ENCODE measurements around the gene POLE3. TPM values are rescaled to one million over a fixed set of nuclear protein-coding genes. Genes with fewer than 3 reads are reported as not detected.
"Not testable (repeated sequence)": the region's sequence is repeated elsewhere in the genome, so short reads cannot be mapped to it uniquely, and the experiment has no call there.

Gene POLE3
- total and polyA plus RNA-seq, 2 experiments from 2014 or later = 36.5 to 45.5 TPM

DNA sequence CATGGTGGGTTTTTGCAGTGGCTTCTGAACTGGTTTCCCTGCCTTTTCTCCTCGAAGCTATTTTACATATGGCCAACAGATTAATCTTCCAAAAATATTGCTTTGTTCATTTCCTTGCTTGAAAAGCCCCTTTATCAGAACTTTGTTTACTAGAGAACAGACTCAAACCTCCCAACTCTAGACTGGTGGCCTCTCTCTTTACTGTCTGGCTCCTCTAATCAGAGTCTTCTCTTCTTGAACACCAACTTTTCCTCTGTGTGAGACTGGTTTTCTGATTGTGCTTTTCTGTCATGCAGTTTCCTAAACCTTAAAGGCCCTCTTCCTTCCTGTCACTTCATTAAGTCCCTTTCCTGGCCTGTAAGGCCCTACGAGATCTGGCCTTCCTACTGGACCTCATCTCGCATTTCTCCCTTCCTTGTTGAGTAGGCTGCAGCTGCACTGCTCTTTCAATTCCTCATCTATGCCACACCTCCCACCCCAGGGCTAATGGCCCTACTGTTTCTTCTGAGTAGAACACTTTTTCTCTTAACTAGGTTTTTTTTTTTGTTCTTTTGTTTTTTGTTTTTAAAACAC, 5.8 kb upstream of the POLE3 start:
- Histone ChIP-seq H3K36me3 (no peaks in the 10 kb centered on the region), H3K27me3 (no peaks in the 10 kb centered on the region), H3K4me1 (ENCODE audit: low read depth) (no peaks in the 10 kb centered on the region), H3K27ac (no peak overlapping the region), H3K4me3 (no peak overlapping the region), H3K9me3 (ENCODE audit: low read depth) (no peaks in the 10 kb centered on the region)
- DNase-seq (ENCODE audit: low read depth in 1 of 2, low spot score in 1 of 2) = no peak
- TF ChIP-seq, protein P1, sequence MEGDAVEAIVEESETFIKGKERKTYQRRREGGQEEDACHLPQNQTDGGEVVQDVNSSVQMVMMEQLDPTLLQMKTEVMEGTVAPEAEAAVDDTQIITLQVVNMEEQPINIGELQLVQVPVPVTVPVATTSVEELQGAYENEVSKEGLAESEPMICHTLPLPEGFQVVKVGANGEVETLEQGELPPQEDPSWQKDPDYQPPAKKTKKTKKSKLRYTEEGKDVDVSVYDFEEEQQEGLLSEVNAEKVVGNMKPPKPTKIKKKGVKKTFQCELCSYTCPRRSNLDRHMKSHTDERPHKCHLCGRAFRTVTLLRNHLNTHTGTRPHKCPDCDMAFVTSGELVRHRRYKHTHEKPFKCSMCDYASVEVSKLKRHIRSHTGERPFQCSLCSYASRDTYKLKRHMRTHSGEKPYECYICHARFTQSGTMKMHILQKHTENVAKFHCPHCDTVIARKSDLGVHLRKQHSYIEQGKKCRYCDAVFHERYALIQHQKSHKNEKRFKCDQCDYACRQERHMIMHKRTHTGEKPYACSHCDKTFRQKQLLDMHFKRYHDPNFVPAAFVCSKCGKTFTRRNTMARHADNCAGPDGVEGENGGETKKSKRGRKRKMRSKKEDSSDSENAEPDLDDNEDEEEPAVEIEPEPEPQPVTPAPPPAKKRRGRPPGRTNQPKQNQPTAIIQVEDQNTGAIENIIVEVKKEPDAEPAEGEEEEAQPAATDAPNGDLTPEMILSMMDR (IDR thresholded peaks at IDR 0.05; ENCODE audit: low read depth, low read length) = no peak

DNA sequence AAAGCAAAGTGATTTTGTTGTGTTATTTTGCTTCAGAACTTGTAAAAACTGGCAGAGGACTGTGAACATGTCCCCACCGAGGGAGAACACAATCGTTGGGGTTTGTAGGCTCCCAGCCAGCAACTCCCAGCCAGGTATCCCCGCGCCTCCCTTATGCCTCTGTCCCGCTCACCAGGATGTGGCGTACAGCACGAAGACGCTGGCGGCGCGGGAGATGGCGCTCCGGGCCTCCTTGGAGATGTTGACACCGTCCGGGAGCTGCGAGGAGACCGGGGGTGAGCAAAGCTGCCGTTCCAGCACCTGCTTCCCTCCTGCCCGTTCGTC, 630 bp downstream of the POLE3 start:
- Histone ChIP-seq H3K27me3 (no peaks in the 10 kb centered on the region), H3K9me3 (ENCODE audit: low read depth) (no peaks in the 10 kb centered on the region), H3K27ac (peak overlapping the region; percentile 97), H3K4me3 (peak overlapping the region; percentile 62), H3K4me1 (ENCODE audit: low read depth) (peaks cover 4% of the 10 kb centered on the region), H3K36me3 (peaks cover 10% of the 10 kb centered on the region)
- TF ChIP-seq, protein P1 (IDR thresholded peaks at IDR 0.05; ENCODE audit: low read depth, low read length) = no peak
- no peak for DNase-seq (ENCODE audit: low read depth in 1 of 2, low spot score in 1 of 2)

DNA sequence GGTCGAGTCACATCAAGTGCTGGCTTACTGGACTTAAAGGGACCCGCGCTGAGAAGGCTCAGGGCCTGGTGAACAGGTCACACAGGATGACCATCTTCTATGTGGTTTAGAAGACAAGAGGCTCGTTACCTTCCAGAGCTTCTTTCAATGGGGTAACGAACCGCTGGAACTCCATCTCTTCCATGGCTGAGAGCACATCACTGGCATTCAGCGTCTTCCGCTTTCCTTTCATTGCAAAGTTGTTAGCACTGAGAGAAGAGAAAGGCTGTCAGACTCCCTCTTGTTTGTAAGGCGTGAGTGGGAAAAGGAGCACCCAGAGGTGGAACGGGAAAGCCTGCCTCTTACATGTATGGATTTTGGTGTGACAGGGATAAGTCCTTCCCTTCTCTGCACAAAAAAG, 994 bp downstream of the POLE3 start:
- Histone ChIP-seq H3K4me3 (peak overlapping the region; percentile 62), H3K27me3 (no peaks in the 10 kb centered on the region), H3K36me3 (peaks cover 10% of the 10 kb centered on the region), H3K27ac (peak overlapping the region; percentile 97), H3K4me1 (ENCODE audit: low read depth) (peaks cover 4% of the 10 kb centered on the region), H3K9me3 (ENCODE audit: low read depth) (no peaks in the 10 kb centered on the region)
- DNase-seq (ENCODE audit: low read depth in 1 of 2, low spot score in 1 of 2) = no peak
- TF ChIP-seq, protein P1 (IDR thresholded peaks at IDR 0.05; ENCODE audit: low read depth, low read length) = no peak

DNA sequence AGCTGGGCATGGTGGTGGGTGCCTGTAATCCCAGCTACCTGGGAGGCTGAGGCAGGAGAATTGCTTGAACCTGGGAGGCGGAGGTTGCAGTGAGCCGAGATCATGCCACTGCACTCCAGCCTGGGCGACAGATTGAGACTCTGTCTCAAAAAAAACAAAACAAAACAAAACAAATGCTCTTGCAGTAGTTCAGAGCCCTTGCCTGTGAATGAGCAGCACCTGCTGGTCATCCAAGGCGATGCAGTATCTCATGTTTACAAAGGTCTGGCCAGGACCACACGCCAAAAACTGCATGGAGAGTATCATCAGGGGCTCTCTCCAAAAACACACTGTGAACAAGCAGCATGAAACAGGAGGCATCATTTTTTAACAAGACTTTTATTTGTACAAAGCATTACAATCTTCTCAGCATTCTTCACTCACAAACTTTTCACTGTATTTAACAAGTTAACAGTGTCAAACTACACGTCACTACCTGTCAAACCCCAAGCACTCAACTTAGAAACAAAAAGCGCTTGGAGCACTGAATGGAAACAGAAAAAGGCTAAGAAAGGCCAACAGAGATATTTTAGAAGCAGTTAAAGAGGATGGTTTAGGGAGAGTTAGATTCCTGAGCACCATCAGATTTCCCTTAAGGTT, 3.5 kb downstream of the POLE3 start:
- not testable (repeated sequence) for H3K27me3 ChIP-seq; H3K4me3 ChIP-seq; H3K4me1 ChIP-seq (ENCODE audit: low read depth); H3K9me3 ChIP-seq (ENCODE audit: low read depth)
- peak; percentile 63 to 84 for DNase-seq (ENCODE audit: low read depth in 1 of 2, low spot score in 1 of 2)
- Histone ChIP-seq H3K36me3 (peaks cover 10% of the 10 kb centered on the region), H3K27ac (peak overlapping the region; percentile 19)
- TF ChIP-seq, protein P1 (IDR thresholded peaks at IDR 0.05; ENCODE audit: low read depth, low read length) = peak; percentile 75

DNA sequence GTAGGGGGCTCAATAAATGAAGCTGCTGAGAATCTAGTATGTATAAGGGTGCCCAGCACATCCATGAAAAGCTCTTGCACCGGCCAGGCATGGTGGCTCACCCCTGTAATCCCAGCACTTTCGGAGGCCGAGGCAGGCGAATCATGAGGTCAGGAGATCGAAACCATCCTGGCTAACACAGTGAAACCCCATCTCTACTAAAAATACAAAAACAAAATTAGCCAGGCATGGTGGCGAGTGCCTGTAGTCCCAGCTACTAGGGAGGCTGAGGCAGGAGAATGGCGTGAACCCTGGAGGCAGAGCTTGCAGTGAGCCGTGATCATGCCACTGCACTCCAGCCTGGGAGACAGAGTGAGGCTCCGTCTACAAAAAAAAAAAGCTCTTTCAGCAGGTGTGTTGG, 4.1 kb downstream of the POLE3 start:
- not testable (repeated sequence) for H3K9me3 ChIP-seq (ENCODE audit: low read depth); DNase-seq (ENCODE audit: low read depth in 1 of 2, low spot score in 1 of 2); H3K4me1 ChIP-seq (ENCODE audit: low read depth); H3K27me3 ChIP-seq; H3K4me3 ChIP-seq
- peaks cover 10% of the 10 kb centered on the region for H3K36me3 ChIP-seq
- H3K27ac ChIP-seq = peak overlapping the region; percentile 19

DNA sequence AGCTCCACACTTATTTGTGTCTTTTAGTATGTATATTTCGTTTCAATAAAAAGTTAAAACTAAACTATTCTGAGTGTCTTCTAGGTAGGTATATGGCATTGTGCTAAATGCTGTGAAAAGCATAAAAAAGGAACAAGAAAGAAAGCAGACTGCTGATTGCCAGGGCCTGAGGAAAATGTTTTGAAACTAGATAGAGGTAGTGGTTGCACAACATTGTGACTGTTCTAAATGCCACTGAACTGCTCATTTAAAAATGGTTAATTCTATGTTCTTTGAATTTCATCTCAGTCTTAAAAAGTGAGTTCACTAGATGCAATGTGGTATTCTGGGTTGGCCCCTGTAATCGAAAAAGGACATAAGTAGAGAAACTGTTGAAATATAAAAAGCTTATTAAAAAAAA, 6.8 kb downstream of the POLE3 start:
- peaks cover 3% of the 10 kb centered on the region for H3K4me1 ChIP-seq (ENCODE audit: low read depth)
- H3K27ac ChIP-seq = no peak overlapping the region
- no peak overlapping the region for H3K4me3 ChIP-seq
- DNase-seq (ENCODE audit: low read depth in 1 of 2, low spot score in 1 of 2) = peak in 1 of 2 donors; percentile 51
- TF ChIP-seq, protein P1 (IDR thresholded peaks at IDR 0.05; ENCODE audit: low read depth, low read length) = no peak
- no peaks in the 10 kb centered on the region for H3K9me3 ChIP-seq (ENCODE audit: low read depth)
- H3K36me3 ChIP-seq = peaks cover 9% of the 10 kb centered on the region
- H3K27me3 ChIP-seq = no peaks in the 10 kb centered on the region
